Measurements from ENCODE around the gene CD59.

- TF ChIP-seq POLR2AphosphoS5 (IDR thresholded peaks at IDR 0.05; ENCODE audit: insufficient read depth in 1 of 2, low read depth in 1 of 2) (peak in 1 of 2 donors; percentile 21), CTCF (IDR thresholded peaks at IDR 0.05) (no peak)
Measured at GRCh38 chr11:33703788-33704187, 32.4 kb downstream of the CD59 start.
